GM20000 (cell line): ENCODE data around the gene MBNL2.

ENCODE experiments used
- DNase-seq: peaks from one replicate; pipeline ENCODE4 v3.0.0; 2012; ENCODE audit warnings: low spot score
- TF ChIP-seq, protein P1 (sequence below): IDR thresholded peaks from 2 replicates; pipeline ENCODE4 v1.5.1; 2012; ENCODE audit warnings: mild to moderate bottlenecking, control low read depth; ENCODE audit errors: extremely low read depth, missing control alignments

The MBNL2 gene

DNA sequence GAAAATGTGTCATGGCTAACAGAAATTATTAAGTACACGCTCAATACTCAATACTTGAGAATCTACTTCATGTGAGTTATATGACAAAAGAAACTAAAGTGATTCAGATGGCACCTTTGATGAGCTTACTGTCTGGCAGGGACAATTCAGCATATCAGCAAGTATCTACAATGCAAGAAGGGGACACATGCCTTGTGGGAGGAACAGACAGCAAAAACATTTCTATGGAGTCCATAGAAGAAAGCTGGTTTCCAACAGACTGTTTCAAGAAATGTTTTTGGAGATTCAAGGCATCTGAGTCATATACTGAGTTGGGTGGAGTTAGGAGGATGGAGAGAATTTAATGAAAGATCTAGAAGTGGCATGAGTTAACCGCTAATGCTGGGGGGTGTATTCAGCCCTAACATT, 54.7 kb downstream of the MBNL2 start:
- DNase-seq: no peak

DNA sequence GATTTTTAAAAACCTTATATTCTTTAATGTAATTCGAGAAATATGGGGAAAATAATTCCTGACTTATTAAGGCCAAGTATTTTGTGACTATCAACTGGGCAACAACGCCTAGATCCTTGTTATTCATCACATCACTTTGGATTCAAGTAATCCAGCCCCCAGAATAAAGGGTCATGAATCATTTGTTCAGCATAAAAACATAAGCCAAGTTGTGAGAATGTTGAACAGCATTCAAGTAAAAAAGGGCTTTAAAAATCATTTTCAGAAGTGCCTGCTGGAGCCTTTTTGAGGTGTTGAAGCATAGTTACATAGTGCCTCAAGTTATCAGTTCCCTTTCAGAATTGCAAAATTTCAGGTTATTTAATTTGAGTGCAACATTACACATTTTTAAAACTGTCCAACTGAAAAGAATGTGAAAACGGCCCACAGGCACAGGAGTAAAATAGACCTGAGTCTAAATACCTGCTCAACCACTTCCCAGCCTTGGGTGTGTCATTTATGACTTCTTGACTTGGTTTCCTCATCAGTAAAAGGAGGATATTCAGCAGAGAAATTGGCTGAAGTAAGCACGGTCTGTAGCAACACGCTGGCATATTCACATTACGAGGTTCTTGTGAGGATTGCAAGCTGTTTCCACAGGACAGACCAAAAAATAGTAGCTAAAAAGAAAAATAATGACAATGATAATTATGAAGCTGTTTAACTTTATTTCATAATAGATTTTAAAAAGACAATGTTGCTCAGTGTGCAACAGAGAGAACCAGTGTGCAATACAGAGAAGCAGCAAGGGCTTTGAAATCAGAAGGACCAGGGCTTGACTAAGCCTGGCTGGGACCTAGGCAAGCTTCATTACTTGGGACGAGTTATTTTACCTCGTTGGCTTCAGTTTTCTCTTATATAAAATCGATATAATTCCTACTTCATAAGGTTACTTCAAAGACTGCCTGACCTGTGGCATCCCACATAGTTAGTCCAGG, 56.6 kb downstream of the MBNL2 start:
- no peak for DNase-seq
- TF ChIP-seq, protein P1, sequence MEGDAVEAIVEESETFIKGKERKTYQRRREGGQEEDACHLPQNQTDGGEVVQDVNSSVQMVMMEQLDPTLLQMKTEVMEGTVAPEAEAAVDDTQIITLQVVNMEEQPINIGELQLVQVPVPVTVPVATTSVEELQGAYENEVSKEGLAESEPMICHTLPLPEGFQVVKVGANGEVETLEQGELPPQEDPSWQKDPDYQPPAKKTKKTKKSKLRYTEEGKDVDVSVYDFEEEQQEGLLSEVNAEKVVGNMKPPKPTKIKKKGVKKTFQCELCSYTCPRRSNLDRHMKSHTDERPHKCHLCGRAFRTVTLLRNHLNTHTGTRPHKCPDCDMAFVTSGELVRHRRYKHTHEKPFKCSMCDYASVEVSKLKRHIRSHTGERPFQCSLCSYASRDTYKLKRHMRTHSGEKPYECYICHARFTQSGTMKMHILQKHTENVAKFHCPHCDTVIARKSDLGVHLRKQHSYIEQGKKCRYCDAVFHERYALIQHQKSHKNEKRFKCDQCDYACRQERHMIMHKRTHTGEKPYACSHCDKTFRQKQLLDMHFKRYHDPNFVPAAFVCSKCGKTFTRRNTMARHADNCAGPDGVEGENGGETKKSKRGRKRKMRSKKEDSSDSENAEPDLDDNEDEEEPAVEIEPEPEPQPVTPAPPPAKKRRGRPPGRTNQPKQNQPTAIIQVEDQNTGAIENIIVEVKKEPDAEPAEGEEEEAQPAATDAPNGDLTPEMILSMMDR: no peak

More for the DNA sequence above, 54.7 kb downstream of the MBNL2 start:
- TF ChIP-seq, protein P1: no peak

- DNase-seq: no peak
- TF ChIP-seq, protein P1: no peak
These were observed 57.8 kb downstream of the MBNL2 start for GRCh38 chr13:97279913-97280312.

DNA sequence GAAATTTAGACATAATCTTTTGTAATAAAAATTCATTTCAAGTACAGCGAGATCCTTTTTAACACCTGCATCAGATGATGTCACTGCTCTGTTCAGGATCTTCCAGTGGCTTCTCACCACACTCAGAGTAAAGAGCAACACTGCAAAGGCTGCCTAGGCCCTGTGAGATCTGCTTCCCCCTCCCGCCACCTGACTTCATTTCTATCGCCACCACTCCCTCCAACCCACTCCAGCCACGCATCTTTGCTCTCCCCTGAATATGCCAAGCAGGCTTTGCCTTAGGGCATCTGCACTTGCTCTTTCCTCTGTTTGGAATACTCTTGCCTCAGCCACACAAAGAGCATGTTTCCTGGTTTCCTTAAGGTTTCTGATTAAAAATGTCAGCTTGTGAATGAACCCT, 58.3 kb downstream of the MBNL2 start:
- DNase-seq: no peak
- TF ChIP-seq, protein P1: no peak

GRCh38 chr13:97281028-97281427, 58.9 kb downstream of the MBNL2 start:
- TF ChIP-seq, protein P1: no peak
- no peak for DNase-seq

DNA sequence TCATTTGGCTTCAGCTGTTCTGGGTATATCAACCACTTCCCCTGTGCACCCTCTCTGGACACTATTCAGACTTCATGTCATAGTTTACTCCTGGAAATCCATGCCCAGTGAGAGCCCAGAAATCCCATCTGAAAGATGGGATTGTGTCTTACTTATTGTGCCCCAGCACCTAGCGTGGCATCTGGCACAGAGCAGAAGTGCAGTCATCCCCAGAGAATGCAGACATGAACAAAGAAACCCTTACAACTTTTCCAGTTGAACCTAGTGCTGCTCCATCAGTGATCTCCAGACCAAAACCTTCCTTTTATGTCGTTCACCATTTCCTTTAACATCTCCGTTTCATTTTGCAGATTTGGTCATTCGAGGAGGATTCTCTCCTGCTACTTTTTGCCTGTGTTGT, 60.6 kb downstream of the MBNL2 start:
- TF ChIP-seq, protein P1: no peak
- DNase-seq: no peak

- no peak for DNase-seq
- TF ChIP-seq, protein P1: no peak
These were observed 61.8 kb downstream of the MBNL2 start for GRCh38 chr13:97283888-97284287.
